ENCODE data around the gene SPAG8. TPM values are rescaled to one million over a fixed set of nuclear protein-coding genes. Genes with fewer than 3 reads are reported as not detected.

The SPAG8 gene, protein sequence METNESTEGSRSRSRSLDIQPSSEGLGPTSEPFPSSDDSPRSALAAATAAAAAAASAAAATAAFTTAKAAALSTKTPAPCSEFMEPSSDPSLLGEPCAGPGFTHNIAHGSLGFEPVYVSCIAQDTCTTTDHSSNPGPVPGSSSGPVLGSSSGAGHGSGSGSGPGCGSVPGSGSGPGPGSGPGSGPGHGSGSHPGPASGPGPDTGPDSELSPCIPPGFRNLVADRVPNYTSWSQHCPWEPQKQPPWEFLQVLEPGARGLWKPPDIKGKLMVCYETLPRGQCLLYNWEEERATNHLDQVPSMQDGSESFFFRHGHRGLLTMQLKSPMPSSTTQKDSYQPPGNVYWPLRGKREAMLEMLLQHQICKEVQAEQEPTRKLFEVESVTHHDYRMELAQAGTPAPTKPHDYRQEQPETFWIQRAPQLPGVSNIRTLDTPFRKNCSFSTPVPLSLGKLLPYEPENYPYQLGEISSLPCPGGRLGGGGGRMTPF
- 0.32 to 0.72 TPM (median 0.56 TPM) in 4 of 5 replicates, not detected in the other for total RNA-seq (2022; extraction: Qiagen RNA extraction; ENCODE audit: low read depth)

DNA sequence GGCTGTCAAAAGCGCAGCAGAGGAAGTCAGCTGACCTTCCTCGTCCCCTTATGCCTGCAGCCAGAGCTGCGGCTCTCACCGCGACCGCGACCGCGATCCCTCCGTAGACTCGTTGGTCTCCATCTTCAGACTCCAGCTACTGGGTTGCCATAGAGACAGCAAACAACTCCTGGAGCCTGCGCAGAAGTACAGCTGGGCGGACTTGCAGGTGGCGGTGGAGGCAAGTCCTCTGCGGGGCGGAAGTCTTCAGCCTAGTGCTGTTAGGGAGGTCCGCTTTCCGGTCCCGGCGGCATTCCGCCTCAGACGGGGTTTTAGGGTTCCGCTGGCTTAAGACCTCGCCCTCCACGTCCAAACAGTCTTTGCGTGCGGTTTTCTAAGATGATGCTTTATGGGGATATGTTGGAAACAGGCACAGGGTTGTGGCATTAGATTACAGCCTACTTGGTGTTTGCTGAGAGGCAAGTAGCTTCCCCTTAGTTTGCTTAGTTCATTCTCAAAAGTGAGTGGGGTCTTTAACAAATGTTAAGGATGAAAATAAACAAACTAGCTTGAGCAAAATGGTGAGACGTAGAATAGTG is at the start of gene SPAG8:
TSS of gene SPAG8 (minus strand) at position 238 of the 578 bp plus-strand sequence. CDS start at position 123, 115 bp downstream.

DNA sequence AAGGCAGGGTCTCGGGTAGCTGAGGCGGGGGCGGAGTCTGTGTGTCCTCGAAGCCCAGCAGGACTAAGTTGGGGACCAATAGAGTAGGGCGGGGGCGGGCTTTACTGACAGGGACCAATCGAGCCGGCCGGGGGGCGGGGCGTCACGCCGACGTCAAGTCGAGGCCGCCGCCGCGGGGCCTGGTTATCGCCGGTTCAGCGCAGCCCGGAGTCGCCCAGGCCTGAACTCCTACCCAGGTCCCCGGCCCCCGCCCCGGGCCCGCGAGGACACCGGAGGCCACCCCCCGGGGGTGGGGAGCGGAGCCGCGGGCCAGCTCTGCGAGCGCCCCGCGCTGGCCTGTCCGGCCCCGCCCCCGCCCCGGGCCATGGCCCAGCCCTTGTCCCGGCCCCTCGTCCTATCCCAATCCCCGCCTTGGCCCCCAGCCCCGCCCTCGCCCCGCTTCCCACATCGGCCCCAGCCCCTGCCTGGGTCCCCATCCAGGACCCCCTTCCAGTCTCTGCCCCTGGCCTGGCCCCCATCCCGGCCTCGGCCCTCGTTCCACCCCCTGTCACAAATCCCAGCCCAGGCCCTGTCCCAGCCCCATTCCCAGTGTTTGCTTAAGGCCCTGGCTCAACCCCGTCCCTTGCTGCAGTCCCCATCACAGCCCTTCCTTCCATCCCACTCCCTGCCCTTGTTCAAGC is 17.2 kb upstream of the SPAG8 start, which contains the start of gene TMEM8B:
TSS of gene TMEM8B (plus strand) at position 145 of the 680 bp plus-strand sequence. CDS start at position 365, 220 bp downstream.

DNA sequence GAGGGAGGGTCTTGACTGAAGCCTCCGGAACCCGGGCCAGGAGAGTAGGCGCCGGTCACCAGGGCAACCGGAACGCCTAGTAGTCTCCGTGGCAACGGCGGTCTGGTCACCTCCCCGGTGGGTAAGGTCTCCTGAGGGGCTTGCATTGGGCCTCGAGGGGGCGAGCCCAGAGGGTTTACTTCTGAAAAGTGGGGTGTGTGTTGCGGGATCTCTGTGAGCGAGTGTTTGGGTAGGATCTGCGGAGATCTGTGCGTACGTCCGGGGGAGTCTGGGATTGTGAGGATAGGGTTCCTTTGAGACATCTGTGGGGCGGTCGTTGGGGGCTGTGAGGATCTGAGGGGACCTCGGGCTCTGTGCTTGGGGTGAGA is 16.6 kb upstream of the SPAG8 start, which contains the start of gene FAM221B:
TSS of gene FAM221B (minus strand) at position 17 of the 368 bp plus-strand sequence. CDS start 2,571 bp downstream, outside the sequence.

DNA sequence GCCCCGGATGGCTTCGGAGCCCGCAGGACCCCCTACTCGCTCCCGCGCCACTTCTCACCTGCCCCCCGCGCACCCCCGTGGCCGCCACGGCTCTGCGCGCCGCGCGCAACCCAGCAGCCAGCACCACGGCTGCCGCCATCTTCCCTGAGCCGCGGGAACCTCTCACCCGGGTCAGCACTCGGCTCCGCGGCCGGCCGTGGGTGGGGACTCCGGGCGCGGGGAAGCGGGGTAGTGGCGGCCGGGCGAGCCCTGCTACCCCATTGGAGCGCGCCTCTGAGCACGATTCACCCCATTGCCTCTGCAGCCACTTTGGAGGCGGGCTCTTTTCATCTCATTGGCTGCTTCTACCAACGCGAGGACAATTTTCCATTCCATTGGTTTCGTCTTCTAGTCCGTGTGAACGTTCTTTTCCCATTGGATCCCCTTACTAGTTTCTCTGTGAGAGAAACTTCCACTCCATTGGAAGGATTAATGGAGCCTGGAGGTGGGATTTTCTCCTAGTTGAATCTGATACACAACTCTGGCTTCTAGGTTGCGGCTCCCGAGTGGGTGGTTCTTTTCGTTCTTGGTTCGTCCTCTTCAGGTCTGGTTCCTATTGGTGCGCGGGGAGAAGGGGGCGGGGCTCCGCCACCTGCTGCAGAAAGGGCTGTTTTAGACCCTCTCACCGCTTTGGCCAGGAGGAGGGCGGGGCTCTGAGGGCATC is 2.9 kb upstream of the SPAG8 start, which contains the start of gene HINT2:
TSS of gene HINT2 (minus strand) at position 202 of the 703 bp plus-strand sequence. CDS start at position 139, 63 bp downstream.

DNA sequence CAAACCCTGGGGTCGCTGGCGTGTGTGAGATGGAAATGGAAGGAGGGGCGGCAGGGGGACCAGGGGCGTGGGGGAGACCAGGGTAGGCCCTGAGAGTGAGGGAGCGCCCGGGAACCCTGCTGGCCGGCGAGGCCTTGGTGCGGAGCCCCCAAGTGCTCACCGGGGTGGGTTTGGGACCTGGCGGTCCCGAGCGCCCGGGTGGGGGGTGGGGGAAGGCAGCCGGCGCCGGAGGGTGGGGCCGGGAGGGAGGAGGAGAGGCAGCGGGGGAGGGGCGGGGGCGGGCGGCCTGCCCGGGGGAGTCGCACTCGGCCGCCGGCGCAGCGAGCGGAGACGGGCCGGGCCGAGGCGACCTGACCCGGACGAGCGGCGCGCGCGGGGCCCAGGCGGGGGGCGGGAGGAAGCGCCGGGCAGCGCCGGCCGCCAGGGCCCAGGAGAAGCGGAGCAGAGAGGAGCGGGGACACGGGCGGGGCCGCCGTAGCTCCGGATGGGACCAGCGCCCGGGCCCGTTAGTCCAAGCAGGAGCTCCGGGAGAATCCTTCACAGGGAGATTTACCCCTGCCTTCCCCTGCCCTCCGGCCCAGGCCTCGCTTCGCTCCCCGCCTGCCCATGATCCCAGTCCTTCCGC is 20.7 kb downstream of the SPAG8 start, which contains the start of gene NPR2:
TSS of gene NPR2 (plus strand) at position 295 of the 625 bp plus-strand sequence. CDS start 818 bp downstream, outside the sequence.

Other genes with a start within 250 kb of the SPAG8 start
- gene TESK1, start 207.0 kb downstream of the SPAG8 start, total RNA-seq (2022; extraction: Qiagen RNA extraction; ENCODE audit: low read depth) = 22.7 to 34.4 TPM (median 30.2 TPM) in 5 replicates
- 0.11 to 0.41 TPM (median 0.18 TPM) in 4 of 5 replicates, not detected in the other for gene CD72, start 193.8 kb downstream of the SPAG8 start, total RNA-seq (2022; extraction: Qiagen RNA extraction; ENCODE audit: low read depth)
- not detected in 5 replicates for gene SIT1, start 161.3 kb downstream of the SPAG8 start, total RNA-seq (2022; extraction: Qiagen RNA extraction; ENCODE audit: low read depth)
- gene RMRP, start 154.2 kb downstream of the SPAG8 start, total RNA-seq (2022; extraction: Qiagen RNA extraction; ENCODE audit: low read depth) = 7.2 to 17.6 TPM (median 8.8 TPM) in 3 of 5 replicates, not detected in the others
- 19.3 to 29.9 TPM (median 27.5 TPM) in 5 replicates for gene CCDC107, start 154.0 kb downstream of the SPAG8 start, total RNA-seq (2022; extraction: Qiagen RNA extraction; ENCODE audit: low read depth)
- gene ARHGEF39, start 147.1 kb downstream of the SPAG8 start, total RNA-seq (2022; extraction: Qiagen RNA extraction; ENCODE audit: low read depth) = 14.7 to 19.5 TPM (median 18.0 TPM) in 5 replicates
- gene CA9, start 138.3 kb downstream of the SPAG8 start, total RNA-seq (2022; extraction: Qiagen RNA extraction; ENCODE audit: low read depth) = 3.0 to 7.1 TPM (median 6.1 TPM) in 5 replicates
- 628 to 733 TPM (median 691 TPM) in 5 replicates for gene TPM2, start 122.3 kb downstream of the SPAG8 start, total RNA-seq (2022; extraction: Qiagen RNA extraction; ENCODE audit: low read depth)
- gene TLN1, start 80.1 kb downstream of the SPAG8 start, total RNA-seq (2022; extraction: Qiagen RNA extraction; ENCODE audit: low read depth) = 89.5 to 138 TPM (median 130 TPM) in 5 replicates
- 55.1 to 65.3 TPM (median 58.7 TPM) in 5 replicates for gene CREB3, start 79.6 kb downstream of the SPAG8 start, total RNA-seq (2022; extraction: Qiagen RNA extraction; ENCODE audit: low read depth)
- gene GBA2, start 63.0 kb downstream of the SPAG8 start, total RNA-seq (2022; extraction: Qiagen RNA extraction; ENCODE audit: low read depth) = 22.0 to 42.9 TPM (median 33.7 TPM) in 5 replicates
- gene RGP1, start 63.0 kb downstream of the SPAG8 start, total RNA-seq (2022; extraction: Qiagen RNA extraction; ENCODE audit: low read depth) = 11.3 to 19.1 TPM (median 16.9 TPM) in 5 replicates
- 0.62 TPM in 1 of 5 replicates, not detected in the others for gene MSMP, start 58.0 kb downstream of the SPAG8 start, total RNA-seq (2022; extraction: Qiagen RNA extraction; ENCODE audit: low read depth)
- gene NPR2, start 20.7 kb downstream of the SPAG8 start, total RNA-seq (2022; extraction: Qiagen RNA extraction; ENCODE audit: low read depth) = 3.2 to 7.5 TPM (median 6.1 TPM) in 5 replicates
- gene HINT2, start 2.8 kb upstream of the SPAG8 start, total RNA-seq (2022; extraction: Qiagen RNA extraction; ENCODE audit: low read depth) = 58.4 to 99.6 TPM (median 93.8 TPM) in 5 replicates
- not detected in 5 replicates for gene FAM221B, start 16.5 kb upstream of the SPAG8 start, total RNA-seq (2022; extraction: Qiagen RNA extraction; ENCODE audit: low read depth)
- 1.8 to 4.3 TPM (median 3.1 TPM) in 5 replicates for gene TMEM8B, start 17.0 kb upstream of the SPAG8 start, total RNA-seq (2022; extraction: Qiagen RNA extraction; ENCODE audit: low read depth)
- gene OR13J1, start 58.1 kb upstream of the SPAG8 start, total RNA-seq (2022; extraction: Qiagen RNA extraction; ENCODE audit: low read depth) = not detected in 5 replicates
- gene HRCT1, start 93.9 kb upstream of the SPAG8 start, total RNA-seq (2022; extraction: Qiagen RNA extraction; ENCODE audit: low read depth) = 0.18 to 0.61 TPM (median 0.26 TPM) in 4 of 5 replicates, not detected in the other
- 0.15 to 0.16 TPM in 2 of 5 replicates, not detected in the others for gene SPAAR, start 97.2 kb upstream of the SPAG8 start, total RNA-seq (2022; extraction: Qiagen RNA extraction; ENCODE audit: low read depth)
- gene OR2S2, start 145.9 kb upstream of the SPAG8 start, total RNA-seq (2022; extraction: Qiagen RNA extraction; ENCODE audit: low read depth) = not detected in 5 replicates
- gene RECK, start 224.7 kb upstream of the SPAG8 start, total RNA-seq (2022; extraction: Qiagen RNA extraction; ENCODE audit: low read depth) = 3.7 to 6.9 TPM (median 6.4 TPM) in 5 replicates